Stimulated activated CD4-positive, alpha-beta T cell treated with anti-CD3 and anti-CD28 coated beads, Interleukin-2, amount 100 ng/mL, for 24 hours (primary cell): ENCODE results near the gene NAT14.

Experiments
- DNase-seq, 2 donors: peaks; one replicate each; pipeline ENCODE4 v3.0.0-alpha.2; 2020

The NAT14 gene

GRCh38 chr19:55453511-55454260 lies 31.3 kb upstream of the NAT14 start:
- DNase-seq = no peak

GRCh38 chr19:55454787-55455243 lies 30.2 kb upstream of the NAT14 start:
- peak; percentile 56 to 61 for DNase-seq

- no peak for DNase-seq
These were observed 29.3 kb upstream of the NAT14 start for GRCh38 chr19:55455576-55456235.

GRCh38 chr19:55456347-55456746 lies 28.6 kb upstream of the NAT14 start:
- DNase-seq = no peak

- no peak for DNase-seq
These were observed 27.1 kb upstream of the NAT14 start for GRCh38 chr19:55457683-55458457.

- no peak for DNase-seq
These were observed 25.4 kb upstream of the NAT14 start for GRCh38 chr19:55459551-55459949.

GRCh38 chr19:55459950-55460657 lies 24.9 kb upstream of the NAT14 start:
- DNase-seq = no peak

GRCh38 chr19:55460670-55461258 lies 24.2 kb upstream of the NAT14 start:
- peak; percentile 48 to 64 for DNase-seq

GRCh38 chr19:55461259-55461973 lies 23.6 kb upstream of the NAT14 start, which contains the start of gene ISOC2:
TSS of gene ISOC2 (minus strand) at chr19:55461642. CDS start at chr19:55456486, 5,156 bp downstream.
- DNase-seq = peak; percentile 100

GRCh38 chr19:55461974-55462626 lies 22.9 kb upstream of the NAT14 start:
- DNase-seq = no peak

GRCh38 chr19:55462722-55463121 lies 22.3 kb upstream of the NAT14 start:
- DNase-seq = no peak

- no peak for DNase-seq
These were observed 21.4 kb upstream of the NAT14 start for GRCh38 chr19:55463583-55464031.

GRCh38 chr19:55464039-55464661 lies 20.8 kb upstream of the NAT14 start:
- DNase-seq = no peak

GRCh38 chr19:55464662-55465054 lies 20.3 kb upstream of the NAT14 start, which contains the start of gene C19orf85:
TSS of gene C19orf85 (minus strand) at chr19:55464751. CDS start at chr19:55464554, 197 bp downstream.
- no peak for DNase-seq

GRCh38 chr19:55465460-55466240 lies 19.3 kb upstream of the NAT14 start:
- DNase-seq = no peak

GRCh38 chr19:55466241-55466614 lies 18.8 kb upstream of the NAT14 start:
- DNase-seq = no peak

- DNase-seq = peak; percentile 81 to 82
These were observed 17.5 kb upstream of the NAT14 start for GRCh38 chr19:55467236-55468053.

GRCh38 chr19:55468054-55468393 lies 17.0 kb upstream of the NAT14 start:
- no peak for DNase-seq

- DNase-seq = no peak
These were observed 13.7 kb upstream of the NAT14 start for GRCh38 chr19:55471266-55471665.
